K562 treated with DMSO at 1 percent for 48 hours (cell line): ENCODE results near the gene RIOK3. TPM values are rescaled to one million over a fixed set of nuclear protein-coding genes. Genes with fewer than 3 reads are reported as not detected.

ENCODE experiments used
- total RNA-seq: library from RNA; unstranded; fragments of 300-600 nt; gene quantifications from 2 replicates; pipeline ENCODE4 v1.2.3, GENCODE V29; 2022; ENCODE audit warnings: low replicate concordance; ENCODE audit errors: extremely low read depth

The RIOK3 gene, protein sequence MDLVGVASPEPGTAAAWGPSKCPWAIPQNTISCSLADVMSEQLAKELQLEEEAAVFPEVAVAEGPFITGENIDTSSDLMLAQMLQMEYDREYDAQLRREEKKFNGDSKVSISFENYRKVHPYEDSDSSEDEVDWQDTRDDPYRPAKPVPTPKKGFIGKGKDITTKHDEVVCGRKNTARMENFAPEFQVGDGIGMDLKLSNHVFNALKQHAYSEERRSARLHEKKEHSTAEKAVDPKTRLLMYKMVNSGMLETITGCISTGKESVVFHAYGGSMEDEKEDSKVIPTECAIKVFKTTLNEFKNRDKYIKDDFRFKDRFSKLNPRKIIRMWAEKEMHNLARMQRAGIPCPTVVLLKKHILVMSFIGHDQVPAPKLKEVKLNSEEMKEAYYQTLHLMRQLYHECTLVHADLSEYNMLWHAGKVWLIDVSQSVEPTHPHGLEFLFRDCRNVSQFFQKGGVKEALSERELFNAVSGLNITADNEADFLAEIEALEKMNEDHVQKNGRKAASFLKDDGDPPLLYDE
- not detected in 2 replicates for total RNA-seq

DNA sequence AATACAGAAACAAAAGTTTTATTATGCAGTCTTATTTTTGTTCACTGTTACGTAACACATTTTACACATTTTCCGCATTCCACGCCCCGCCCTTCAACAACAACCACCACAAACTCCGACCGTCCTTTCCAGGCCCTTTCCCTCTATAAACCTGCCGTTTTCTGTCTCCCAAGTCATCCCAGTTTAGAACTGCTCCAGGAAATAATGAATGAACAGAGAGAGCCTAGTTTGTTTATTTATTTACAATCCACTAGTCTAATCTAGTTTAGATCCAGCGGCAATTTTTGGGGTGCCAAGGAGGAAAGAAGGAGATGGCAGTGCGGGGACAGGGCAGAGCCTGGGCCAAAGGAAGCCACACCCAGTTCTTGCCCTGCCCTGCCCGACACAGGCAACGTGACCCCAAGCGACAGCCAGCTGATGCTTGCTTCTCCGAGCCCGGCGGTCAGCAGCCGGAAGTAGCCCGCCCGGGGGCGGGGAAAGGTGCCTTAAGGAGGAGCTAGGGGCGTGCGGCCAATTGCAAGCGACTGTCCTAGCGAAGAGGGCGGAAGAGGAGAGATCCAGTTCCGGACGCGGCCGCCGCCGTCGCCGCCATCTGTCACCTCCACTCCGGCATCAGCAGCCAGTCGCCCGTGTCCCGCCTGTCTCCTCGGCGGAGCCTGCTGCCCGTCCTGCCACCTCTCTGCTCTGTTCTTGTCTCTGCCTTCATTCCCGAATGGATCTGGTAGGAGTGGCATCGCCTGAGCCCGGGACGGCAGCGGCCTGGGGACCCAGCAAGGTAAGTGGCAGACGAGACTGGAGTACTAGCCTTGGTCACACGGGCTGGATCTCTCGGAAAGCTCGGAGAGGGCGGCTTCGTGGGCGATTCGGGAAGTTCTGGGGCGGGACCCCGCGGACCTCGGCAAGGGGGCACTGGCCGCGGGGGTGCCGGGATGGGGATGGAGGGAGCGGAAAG is at the start of gene RIOK3:
Gene RIOK3 (plus strand): TSS at position 560 of the 952 bp plus-strand sequence. CDS start 153 bp downstream, at position 713.

GRCh38 chr18:23503038-23503962 is 50.2 kb downstream of the RIOK3 start, which contains the start of gene RMC1:
RMC1 (plus strand) TSS chr18:23503511; CDS start chr18:23503619, 108 bp downstream.

Other genes starting within 250 kb of the RIOK3 start
- gene RMC1, start 50.2 kb downstream of the RIOK3 start, total RNA-seq = not detected in 2 replicates
- not detected in 2 replicates for gene NPC1, start 133.2 kb downstream of the RIOK3 start, total RNA-seq
- gene ANKRD29, start 209.6 kb downstream of the RIOK3 start, total RNA-seq = not detected in 2 replicates
- not detected in 2 replicates for gene LAMA3, start 236.2 kb downstream of the RIOK3 start, total RNA-seq